NB4 (cell line): ENCODE measurements around the gene IFI16.

ENCODE experiments used
- CTCF ChIP-seq: IDR thresholded peaks from one replicate; pipeline ENCODE4 v1.5.1; 2012; ENCODE audit warnings: low read depth, low read length
- MYC ChIP-seq: IDR thresholded peaks from 2 replicates; pipeline ENCODE4 v1.6.1; 2011; ENCODE audit warnings: low read depth, low read length
- POLR2A ChIP-seq: IDR thresholded peaks from 2 replicates; pipeline ENCODE4 v1.6.1; 2011; ENCODE audit warnings: mild to moderate bottlenecking; ENCODE audit not compliant: insufficient read length; ENCODE audit errors: extremely low read depth

- TF ChIP-seq CTCF (no peak), MYC (peak; percentile 85), POLR2A (peak; percentile 30)
Observed at GRCh38 chr1:159009704-159010361, at the start of gene IFI16.
